Activated CD8-positive, alpha-beta memory T cell treated with anti-CD3 and anti-CD28 coated beads for 24 hours (primary cell): ENCODE data around the gene RBM45.

ENCODE experiments used
- DNase-seq: peaks from one replicate; pipeline ENCODE4 v3.0.0-alpha.2; 2020

Gene RBM45

DNA sequence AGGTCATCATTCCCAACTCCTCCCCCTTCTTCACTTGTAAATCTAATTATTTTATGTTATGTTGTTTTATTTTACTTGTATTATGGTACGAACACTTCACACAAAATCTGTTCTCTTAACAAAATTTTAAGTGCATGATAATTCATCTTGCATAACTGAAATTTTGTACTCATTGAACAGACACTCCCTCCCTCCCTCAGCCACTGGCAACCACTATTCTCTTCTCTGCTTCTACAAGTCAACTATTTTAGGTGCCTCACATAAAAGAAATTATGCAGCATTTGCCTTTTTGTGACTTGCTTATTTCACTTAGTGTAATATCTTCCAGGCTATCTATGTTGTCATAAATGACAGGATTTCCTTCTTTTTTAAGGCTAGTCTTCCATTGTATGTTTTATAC, 51.7 kb downstream of the RBM45 start:
- DNase-seq, result no peak

DNA sequence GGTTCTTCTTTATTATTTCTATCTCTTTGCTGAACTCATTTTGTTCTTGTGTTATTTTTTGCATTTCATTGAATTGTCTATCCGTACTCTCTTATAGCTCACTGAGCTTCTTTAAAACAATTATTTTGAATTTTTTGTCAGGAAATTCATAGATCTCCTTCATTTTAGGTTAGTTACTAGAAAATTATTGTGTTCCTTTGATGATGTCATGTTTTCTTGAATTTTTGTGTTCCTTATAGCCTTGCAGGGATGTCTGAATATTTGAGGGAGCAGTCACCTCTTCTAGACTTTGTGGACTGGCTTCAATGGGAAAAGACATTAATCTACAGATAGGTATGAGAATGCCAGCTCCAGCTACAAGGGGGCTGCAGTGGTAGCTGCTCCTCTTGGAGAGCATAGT, 61.4 kb downstream of the RBM45 start:
- no peak for DNase-seq

DNA sequence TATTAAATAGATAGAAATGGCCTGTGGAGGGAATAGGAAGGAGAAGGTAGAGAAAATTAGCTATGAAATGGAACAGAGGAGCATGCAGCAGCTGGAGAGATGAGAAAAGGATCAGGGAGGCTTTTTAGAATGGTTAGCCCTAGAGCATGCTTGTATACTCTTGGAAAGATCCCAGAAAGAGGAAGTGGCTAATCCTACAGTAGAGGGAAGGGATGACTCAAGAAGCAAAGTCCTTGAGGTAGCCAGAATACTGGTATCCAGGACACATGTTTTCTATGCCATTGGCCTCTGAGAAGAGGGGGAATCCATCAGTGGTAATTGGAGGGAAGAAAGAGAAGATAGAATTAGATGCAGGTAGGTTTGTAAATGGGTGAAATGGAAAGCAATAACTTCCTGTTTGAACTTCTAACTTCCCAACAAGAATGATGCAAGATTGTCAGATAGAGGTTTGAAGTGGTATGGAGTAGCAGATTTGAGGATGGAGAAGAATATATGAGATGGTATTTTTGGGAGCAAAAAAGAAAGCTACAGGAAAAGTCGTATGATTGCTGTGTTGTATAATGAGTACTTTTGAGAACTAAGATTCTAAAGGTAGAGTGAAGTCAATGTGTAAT, 64.9 kb downstream of the RBM45 start:
- DNase-seq, result no peak
